GM12864 (cell line): ENCODE measurements around the gene CACNG1.

Source experiments
- DNase-seq: peaks from one replicate; pipeline ENCODE4 v3.0.0-alpha.2; 2011; ENCODE audit warnings: low read depth
- H3K4me3 ChIP-seq: 2 replicates; pipeline ENCODE4 v1.5.1; 2011; ENCODE audit warnings: mild to moderate bottlenecking, low read depth, low read length, control low read depth
- CTCF ChIP-seq: IDR thresholded peaks from 2 replicates; pipeline ENCODE4 v1.5.1; 2011; ENCODE audit warnings: low read depth, mild to moderate bottlenecking, moderate library complexity, low read length, control low read depth, inconsistent platforms; ENCODE audit errors: missing control alignments

The CACNG1 gene

GRCh38 chr17:67072885-67073284 is 28.5 kb downstream of the CACNG1 start:
- no peak for TF ChIP-seq CTCF

GRCh38 chr17:67074781-67075180 is 30.4 kb downstream of the CACNG1 start:
- no peak for TF ChIP-seq CTCF
- no peak for DNase-seq
- no peak overlapping the region for H3K4me3 ChIP-seq

More at GRCh38 chr17:67072885-67073284, 28.5 kb downstream of the CACNG1 start:
- no peak overlapping the region for H3K4me3 ChIP-seq
- no peak for DNase-seq

GRCh38 chr17:67076290-67076689 is 31.9 kb downstream of the CACNG1 start:
- no peak for TF ChIP-seq CTCF
- no peak overlapping the region for H3K4me3 ChIP-seq
- DNase-seq: no peak

- no peak for TF ChIP-seq CTCF
- DNase-seq: no peak
- H3K4me3 ChIP-seq: no peak overlapping the region
Observed at GRCh38 chr17:67078292-67078691, 33.9 kb downstream of the CACNG1 start.

- no peak for DNase-seq
- no peak overlapping the region for H3K4me3 ChIP-seq
- TF ChIP-seq CTCF: no peak
Observed at GRCh38 chr17:67079491-67079890, 35.1 kb downstream of the CACNG1 start.

- TF ChIP-seq CTCF: no peak
- peak; percentile 30 for DNase-seq
- H3K4me3 ChIP-seq: no peak overlapping the region
Observed at GRCh38 chr17:67080804-67081203, 36.5 kb downstream of the CACNG1 start.

- peak; percentile 34 for DNase-seq
- no peak overlapping the region for H3K4me3 ChIP-seq
- peak; percentile 29 for TF ChIP-seq CTCF
Observed at GRCh38 chr17:67082107-67082506, 37.8 kb downstream of the CACNG1 start.
